ENCODE results near the gene APRT. TPM values are rescaled to one million over a fixed set of nuclear protein-coding genes. Genes with fewer than 3 reads are reported as not detected.
"Not testable (repeated sequence)": the region's sequence is repeated elsewhere in the genome, so short reads cannot be mapped to it uniquely, and the experiment has no call there.

The APRT gene
- total RNA-seq, 1 experiment from 2014 or later = 134 TPM

DNA sequence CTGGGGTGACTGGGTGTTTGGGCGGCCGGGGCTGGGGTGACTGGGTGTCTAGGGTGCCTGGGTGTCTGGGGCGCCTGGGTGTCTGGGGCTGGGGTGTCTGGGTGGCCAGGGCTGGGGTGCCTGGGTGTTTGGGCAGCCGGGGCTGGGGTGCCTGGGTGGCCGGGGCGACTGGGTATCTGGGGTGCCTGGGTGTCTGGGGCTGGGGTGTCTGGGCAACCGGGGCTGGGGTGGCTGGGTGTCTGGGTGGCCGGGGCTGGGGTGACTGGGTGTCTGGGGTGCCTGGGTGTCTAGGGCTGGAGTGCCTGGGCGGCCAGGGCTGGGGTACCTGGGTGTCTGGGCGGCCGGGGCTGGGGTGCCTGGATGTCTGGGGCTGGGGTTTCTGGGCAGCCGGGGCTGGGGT lies 13.4 kb upstream of the APRT start:
- no peak overlapping the region for H3K4me3 ChIP-seq (ENCODE audit: low read depth, low read length, poor library complexity, severe bottlenecking)
- ChIA-PET POLR2A (ENCODE audit: low non-redundant PET) (no interaction called here), CTCF (no interaction called here)
- DNase-seq (ENCODE audit: low spot score) = no peak
- no peaks in the 10 kb centered on the region for H3K36me3 ChIP-seq (ENCODE audit: insufficient read depth, low read length, poor library complexity, severe bottlenecking)
- no TSS peak for BruUV-seq (replicated peaks)
- H3K27me3 ChIP-seq (replicated peaks; ENCODE audit: insufficient read depth, low read depth, low read length, poor library complexity) = no peaks in the 10 kb centered on the region
- intact Hi-C loops (cut with micrococcal nuclease; ENCODE audit: unreplicated experiment) = no loop called here
- H3K27ac ChIP-seq (ENCODE audit: low read depth, low read length, poor library complexity, severe bottlenecking) = no peak overlapping the region
- no peak for TF ChIP-seq EZH2 (IDR thresholded peaks at IDR 0.05; ENCODE audit: borderline replicate concordance, low read depth, low read length, poor library complexity, severe bottlenecking)
- no peaks in the 10 kb centered on the region for H3K9me3 ChIP-seq (ENCODE audit: low read depth, low read length, poor library complexity, severe bottlenecking)
- no peaks in the 10 kb centered on the region for H3K4me1 ChIP-seq (ENCODE audit: insufficient read depth, low read length, poor library complexity, severe bottlenecking)

DNA sequence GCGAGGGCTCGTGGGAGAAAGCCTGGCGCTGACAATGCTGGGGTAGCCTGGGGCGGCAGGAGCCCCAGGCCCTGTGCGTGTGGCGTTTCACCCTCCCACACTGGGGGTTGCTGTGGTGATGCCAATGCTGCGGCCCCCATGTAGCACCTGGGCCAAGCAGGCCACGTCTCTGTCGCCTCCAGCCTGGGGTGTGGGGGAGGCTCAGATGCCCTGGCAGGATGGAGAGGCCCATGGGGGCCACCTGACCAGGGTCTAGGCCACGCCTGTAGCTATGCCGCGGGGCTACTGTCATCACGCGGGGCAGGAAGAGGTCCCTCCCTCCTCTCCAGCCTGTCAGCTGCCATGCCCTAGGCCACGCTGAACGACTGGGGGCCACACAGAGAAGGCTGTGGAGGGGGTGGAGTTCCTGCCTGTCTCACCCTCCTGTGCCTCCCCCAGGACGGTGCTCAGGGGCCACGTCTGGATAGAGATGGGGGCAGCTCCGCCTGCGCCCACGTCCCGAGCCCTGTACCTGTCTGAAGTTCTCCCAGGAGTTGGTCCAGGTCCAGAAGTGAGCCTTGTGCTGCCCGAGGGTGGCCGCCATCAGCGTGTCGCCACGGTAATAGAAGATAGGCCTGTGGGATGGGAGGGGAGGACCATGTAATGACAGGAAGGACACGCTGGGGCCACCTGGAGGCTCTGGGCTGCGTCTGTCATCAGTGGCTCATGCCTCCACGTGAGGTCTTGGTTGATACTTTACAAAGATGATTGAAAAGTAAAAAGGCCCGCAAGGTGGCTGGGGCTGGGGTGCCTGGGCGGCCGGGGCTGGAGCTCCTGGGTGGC lies 12.7 kb upstream of the APRT start:
- ChIA-PET POLR2A (ENCODE audit: low non-redundant PET) (no interaction called here), CTCF (no interaction called here)
- intact Hi-C loops (cut with micrococcal nuclease; ENCODE audit: unreplicated experiment) = no loop called here

DNA sequence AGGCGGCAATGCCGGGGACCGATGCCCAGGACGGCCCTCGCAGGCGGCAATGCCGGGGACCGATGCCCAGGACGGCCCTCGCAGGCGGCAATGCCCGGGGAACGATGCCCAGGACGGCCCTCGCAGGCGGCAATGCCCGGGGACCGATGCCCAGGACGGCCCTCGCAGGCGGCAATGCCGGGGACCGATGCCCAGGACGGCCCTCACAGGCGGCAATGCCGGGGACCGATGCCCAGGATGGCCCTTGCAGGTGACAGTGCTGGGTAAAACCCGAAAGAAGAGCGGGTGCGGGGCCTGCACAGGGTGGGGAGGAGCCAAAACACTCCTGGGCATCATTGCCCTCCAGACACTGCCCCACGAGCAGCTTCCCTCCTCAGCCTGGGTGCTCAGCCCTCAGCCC lies 11.9 kb upstream of the APRT start:
- H3K36me3 ChIP-seq (ENCODE audit: insufficient read depth, low read length, poor library complexity, severe bottlenecking); H3K9me3 ChIP-seq (ENCODE audit: low read depth, low read length, poor library complexity, severe bottlenecking); BruUV-seq (replicated peaks); POLR2A ChIA-PET (ENCODE audit: low non-redundant PET); H3K4me3 ChIP-seq (ENCODE audit: low read depth, low read length, poor library complexity, severe bottlenecking); CTCF ChIA-PET; H3K27ac ChIP-seq (ENCODE audit: low read depth, low read length, poor library complexity, severe bottlenecking); H3K4me1 ChIP-seq (ENCODE audit: insufficient read depth, low read length, poor library complexity, severe bottlenecking); DNase-seq (ENCODE audit: low spot score); H3K27me3 ChIP-seq (replicated peaks; ENCODE audit: insufficient read depth, low read depth, low read length, poor library complexity); intact Hi-C loops (cut with micrococcal nuclease; ENCODE audit: unreplicated experiment): not testable (repeated sequence)

More for the DNA sequence above, 12.7 kb upstream of the APRT start:
- BruUV-seq (replicated peaks) = no TSS peak
- H3K9me3 ChIP-seq (ENCODE audit: low read depth, low read length, poor library complexity, severe bottlenecking) = no peaks in the 10 kb centered on the region
- no peaks in the 10 kb centered on the region for H3K27me3 ChIP-seq (replicated peaks; ENCODE audit: insufficient read depth, low read depth, low read length, poor library complexity)
- no peaks in the 10 kb centered on the region for H3K4me1 ChIP-seq (ENCODE audit: insufficient read depth, low read length, poor library complexity, severe bottlenecking)
- no peak for DNase-seq (ENCODE audit: low spot score)
- no peaks in the 10 kb centered on the region for H3K36me3 ChIP-seq (ENCODE audit: insufficient read depth, low read length, poor library complexity, severe bottlenecking)
- H3K27ac ChIP-seq (ENCODE audit: low read depth, low read length, poor library complexity, severe bottlenecking) = no peak overlapping the region
- H3K4me3 ChIP-seq (ENCODE audit: low read depth, low read length, poor library complexity, severe bottlenecking) = no peak overlapping the region
- TF ChIP-seq, protein P1, sequence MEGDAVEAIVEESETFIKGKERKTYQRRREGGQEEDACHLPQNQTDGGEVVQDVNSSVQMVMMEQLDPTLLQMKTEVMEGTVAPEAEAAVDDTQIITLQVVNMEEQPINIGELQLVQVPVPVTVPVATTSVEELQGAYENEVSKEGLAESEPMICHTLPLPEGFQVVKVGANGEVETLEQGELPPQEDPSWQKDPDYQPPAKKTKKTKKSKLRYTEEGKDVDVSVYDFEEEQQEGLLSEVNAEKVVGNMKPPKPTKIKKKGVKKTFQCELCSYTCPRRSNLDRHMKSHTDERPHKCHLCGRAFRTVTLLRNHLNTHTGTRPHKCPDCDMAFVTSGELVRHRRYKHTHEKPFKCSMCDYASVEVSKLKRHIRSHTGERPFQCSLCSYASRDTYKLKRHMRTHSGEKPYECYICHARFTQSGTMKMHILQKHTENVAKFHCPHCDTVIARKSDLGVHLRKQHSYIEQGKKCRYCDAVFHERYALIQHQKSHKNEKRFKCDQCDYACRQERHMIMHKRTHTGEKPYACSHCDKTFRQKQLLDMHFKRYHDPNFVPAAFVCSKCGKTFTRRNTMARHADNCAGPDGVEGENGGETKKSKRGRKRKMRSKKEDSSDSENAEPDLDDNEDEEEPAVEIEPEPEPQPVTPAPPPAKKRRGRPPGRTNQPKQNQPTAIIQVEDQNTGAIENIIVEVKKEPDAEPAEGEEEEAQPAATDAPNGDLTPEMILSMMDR (conservative IDR thresholded peaks at IDR 0.05; ENCODE audit: low read depth, low read length) = no peak
- no peak for TF ChIP-seq EZH2 (IDR thresholded peaks at IDR 0.05; ENCODE audit: borderline replicate concordance, low read depth, low read length, poor library complexity, severe bottlenecking)

DNA sequence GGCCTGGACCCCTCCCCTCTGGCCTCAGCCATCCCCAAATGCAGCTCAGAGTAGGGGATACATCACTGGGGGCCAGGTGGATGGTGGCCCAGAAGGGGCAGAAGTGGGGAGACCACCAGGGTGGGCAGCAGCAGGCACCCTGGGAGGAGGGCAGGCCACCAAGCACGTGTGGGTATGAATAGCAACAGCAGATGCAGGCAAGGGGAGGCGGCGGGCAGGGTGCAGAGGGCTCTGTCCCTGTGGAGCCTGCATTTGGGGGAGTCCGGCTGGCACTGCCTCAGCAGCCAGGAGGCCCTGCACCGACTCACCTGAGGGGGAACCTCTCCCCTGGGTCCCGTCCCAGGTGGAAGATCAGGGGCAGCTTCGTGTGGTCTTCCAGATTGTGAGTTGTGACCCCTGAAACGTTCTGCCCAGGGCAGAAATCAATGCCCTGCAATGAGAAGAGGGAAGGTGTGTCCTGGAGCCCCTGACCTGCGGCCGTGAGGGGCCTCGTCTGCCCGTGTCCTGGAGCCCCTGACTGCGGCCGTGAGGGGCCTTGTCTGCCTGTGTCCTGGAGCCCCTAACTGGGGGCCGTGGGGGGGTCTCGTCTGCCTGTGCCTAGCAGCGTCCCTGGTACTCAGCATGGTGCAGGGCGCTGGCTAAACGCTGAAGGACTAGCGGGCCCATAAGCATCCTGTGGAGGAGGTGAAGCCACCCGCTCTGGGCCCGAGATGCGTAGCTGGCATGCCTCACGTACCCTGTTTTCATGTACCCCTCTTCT lies 10.7 kb upstream of the APRT start:
- BruUV-seq (replicated peaks) = no TSS peak
- H3K9me3 ChIP-seq (ENCODE audit: low read depth, low read length, poor library complexity, severe bottlenecking) = no peaks in the 10 kb centered on the region
- H3K36me3 ChIP-seq (ENCODE audit: insufficient read depth, low read length, poor library complexity, severe bottlenecking) = no peaks in the 10 kb centered on the region
- intact Hi-C loops (cut with micrococcal nuclease; ENCODE audit: unreplicated experiment) = no loop called here
- no peaks in the 10 kb centered on the region for H3K4me1 ChIP-seq (ENCODE audit: insufficient read depth, low read length, poor library complexity, severe bottlenecking)
- POLR2A ChIA-PET (ENCODE audit: low non-redundant PET) = no interaction called here
- TF ChIP-seq, protein P1 (conservative IDR thresholded peaks at IDR 0.05; ENCODE audit: low read depth, low read length) = no peak
- no peak for TF ChIP-seq EZH2 (IDR thresholded peaks at IDR 0.05; ENCODE audit: borderline replicate concordance, low read depth, low read length, poor library complexity, severe bottlenecking)
- CTCF ChIA-PET = no interaction called here
- no peak overlapping the region for H3K4me3 ChIP-seq (ENCODE audit: low read depth, low read length, poor library complexity, severe bottlenecking)
- no peaks in the 10 kb centered on the region for H3K27me3 ChIP-seq (replicated peaks; ENCODE audit: insufficient read depth, low read depth, low read length, poor library complexity)
- no peak overlapping the region for H3K27ac ChIP-seq (ENCODE audit: low read depth, low read length, poor library complexity, severe bottlenecking)
- no peak for DNase-seq (ENCODE audit: low spot score)
